HepG2 (cell line): Measurements from ENCODE around the gene CLIC1. TPM values are rescaled to one million over a fixed set of nuclear protein-coding genes. Genes with fewer than 3 reads are reported as not detected.

Source experiments
- AGO2 ChIP-seq: fragments of 200-400 bp; formaldehyde crosslinking; optimal IDR thresholded peaks from 2 replicates; pipeline ENCODE3; 2017; ENCODE audit warnings: mild to moderate bottlenecking, low read depth, low read length, moderate library complexity
- AHDC1 ChIP-seq: sonication (generic); formaldehyde crosslinking; IDR thresholded peaks from 2 replicates; pipeline ENCODE4 v1.5.1; 2020; ENCODE audit warnings: mild to moderate bottlenecking, missing genetic modification reagents, borderline replicate concordance
- CBFB ChIP-seq: sonication (generic); formaldehyde crosslinking; IDR thresholded peaks from 2 replicates; pipeline ENCODE4 v1.4.0; 2020; ENCODE audit warnings: missing genetic modification reagents
- HHEX ChIP-seq: IDR thresholded peaks from 2 replicates; pipeline ENCODE4 v1.6.1; 2016; ENCODE audit warnings: control low read depth
- HIC2 ChIP-seq: sonication (generic); formaldehyde crosslinking; IDR thresholded peaks from 2 replicates; pipeline ENCODE4 v1.9.0; 2022; ENCODE audit warnings: low read depth, missing genetic modification reagents
- KLF6 ChIP-seq: IDR thresholded peaks from 2 replicates; pipeline ENCODE4 v1.8.0; 2016; ENCODE audit warnings: missing biosample characterization, missing genetic modification reagents
- KLF9 ChIP-seq: IDR thresholded peaks from 2 replicates; pipeline ENCODE4 v1.6.1; 2016; ENCODE audit warnings: low read depth
- RBFOX2 ChIP-seq: fragments of 200-400 bp; formaldehyde crosslinking; IDR thresholded peaks from 2 replicates; pipeline ENCODE4 v1.6.1; 2017; ENCODE audit warnings: low read depth, mild to moderate bottlenecking, low read length
- TRIM24 ChIP-seq: sonication (generic); formaldehyde crosslinking; IDR thresholded peaks from 2 replicates; pipeline ENCODE4 v1.8.0; 2022; ENCODE audit warnings: mild to moderate bottlenecking, missing genetic modification reagents
- ZNF10 ChIP-seq: sonication (generic); formaldehyde crosslinking; IDR thresholded peaks from 2 replicates; pipeline ENCODE4 v1.4.0; 2020; ENCODE audit warnings: mild to moderate bottlenecking, low read depth, missing genetic modification reagents, borderline replicate concordance
- ZNF335 ChIP-seq: sonication (generic); formaldehyde crosslinking; IDR thresholded peaks from 2 replicates; pipeline ENCODE4 v1.4.0; 2020; ENCODE audit warnings: missing genetic modification reagents
- ZNF788 ChIP-seq: sonication (generic); formaldehyde crosslinking; IDR thresholded peaks from 2 replicates; pipeline ENCODE4 v1.5.0; 2020; ENCODE audit warnings: mild to moderate bottlenecking, missing genetic modification reagents, borderline replicate concordance
- polyA plus RNA-seq, 8 experiments: library from polyadenylated mRNA; depleted of rRNA in 3 of 8; stranded (reverse) in 7 of 8; unstranded in 1 of 8; fragments of >200 nt; fragmentation: Illumina TruSeq in 4 of 8; extraction: Trizol in 4 of 8; gene quantifications; 2 replicates each; pipeline versions ENCODE4 v1.2.1 to v1.2.3, GENCODE V29; 2011 to 2016; ENCODE audit warnings: low read depth in 4 of 8, missing spikeins in 1 of 8, mixed read lengths in 1 of 8; ENCODE audit not compliant: insufficient read depth in 1 of 8
- total RNA-seq, 5 experiments: library from RNA; depleted of rRNA; stranded (reverse); fragments of >200 nt; fragmentation: Illumina TruSeq; extraction: Trizol; gene quantifications; 2 replicates each; pipeline ENCODE4 v1.2.3, GENCODE V29; 2016; ENCODE audit warnings: low read depth in 1 of 5
- TF ChIP-seq, protein P1 (sequence below): sonication (generic); formaldehyde crosslinking; IDR thresholded peaks from 2 replicates; pipeline ENCODE4 v1.4.0; 2020; ENCODE audit warnings: missing genetic modification reagents, borderline replicate concordance
- TF ChIP-seq, protein P2 (sequence below): sonication (generic); formaldehyde crosslinking; IDR thresholded peaks from 2 replicates; pipeline ENCODE4 v1.4.0; 2020; ENCODE audit warnings: missing genetic modification reagents, borderline replicate concordance
- TF ChIP-seq, protein P3 (sequence below): sonication (generic); formaldehyde crosslinking; IDR thresholded peaks from 2 replicates; pipeline ENCODE4 v1.4.0; 2020; ENCODE audit warnings: mild to moderate bottlenecking, missing genetic modification reagents

Gene CLIC1
- total and polyA plus RNA-seq, 2 of the 13 experiments (the other 11 are each of a cell fraction or from before 2014, with no cell fraction given): 602 to 891 TPM

- TF ChIP-seq ZNF10 (no peak), HHEX (CRISPR knock-in tag) (no peak), HIC2 (CRISPR knock-in tag) (no peak), RBFOX2 (no peak), KLF9 (no peak), ZNF788 (no peak), CBFB (no peak), AGO2 (peak; percentile 50), TRIM24 (CRISPR knock-in tag) (no peak), KLF6 (CRISPR knock-in tag) (no peak), ZNF335 (CRISPR knock-in tag) (peak; percentile 95), AHDC1 (no peak)
- TF ChIP-seq, protein P1, sequence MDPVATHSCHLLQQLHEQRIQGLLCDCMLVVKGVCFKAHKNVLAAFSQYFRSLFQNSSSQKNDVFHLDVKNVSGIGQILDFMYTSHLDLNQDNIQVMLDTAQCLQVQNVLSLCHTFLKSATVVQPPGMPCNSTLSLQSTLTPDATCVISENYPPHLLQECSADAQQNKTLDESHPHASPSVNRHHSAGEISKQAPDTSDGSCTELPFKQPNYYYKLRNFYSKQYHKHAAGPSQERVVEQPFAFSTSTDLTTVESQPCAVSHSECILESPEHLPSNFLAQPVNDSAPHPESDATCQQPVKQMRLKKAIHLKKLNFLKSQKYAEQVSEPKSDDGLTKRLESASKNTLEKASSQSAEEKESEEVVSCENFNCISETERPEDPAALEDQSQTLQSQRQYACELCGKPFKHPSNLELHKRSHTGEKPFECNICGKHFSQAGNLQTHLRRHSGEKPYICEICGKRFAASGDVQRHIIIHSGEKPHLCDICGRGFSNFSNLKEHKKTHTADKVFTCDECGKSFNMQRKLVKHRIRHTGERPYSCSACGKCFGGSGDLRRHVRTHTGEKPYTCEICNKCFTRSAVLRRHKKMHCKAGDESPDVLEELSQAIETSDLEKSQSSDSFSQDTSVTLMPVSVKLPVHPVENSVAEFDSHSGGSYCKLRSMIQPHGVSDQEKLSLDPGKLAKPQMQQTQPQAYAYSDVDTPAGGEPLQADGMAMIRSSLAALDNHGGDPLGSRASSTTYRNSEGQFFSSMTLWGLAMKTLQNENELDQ (CRISPR knock-in tag): no peak
- TF ChIP-seq, protein P2, sequence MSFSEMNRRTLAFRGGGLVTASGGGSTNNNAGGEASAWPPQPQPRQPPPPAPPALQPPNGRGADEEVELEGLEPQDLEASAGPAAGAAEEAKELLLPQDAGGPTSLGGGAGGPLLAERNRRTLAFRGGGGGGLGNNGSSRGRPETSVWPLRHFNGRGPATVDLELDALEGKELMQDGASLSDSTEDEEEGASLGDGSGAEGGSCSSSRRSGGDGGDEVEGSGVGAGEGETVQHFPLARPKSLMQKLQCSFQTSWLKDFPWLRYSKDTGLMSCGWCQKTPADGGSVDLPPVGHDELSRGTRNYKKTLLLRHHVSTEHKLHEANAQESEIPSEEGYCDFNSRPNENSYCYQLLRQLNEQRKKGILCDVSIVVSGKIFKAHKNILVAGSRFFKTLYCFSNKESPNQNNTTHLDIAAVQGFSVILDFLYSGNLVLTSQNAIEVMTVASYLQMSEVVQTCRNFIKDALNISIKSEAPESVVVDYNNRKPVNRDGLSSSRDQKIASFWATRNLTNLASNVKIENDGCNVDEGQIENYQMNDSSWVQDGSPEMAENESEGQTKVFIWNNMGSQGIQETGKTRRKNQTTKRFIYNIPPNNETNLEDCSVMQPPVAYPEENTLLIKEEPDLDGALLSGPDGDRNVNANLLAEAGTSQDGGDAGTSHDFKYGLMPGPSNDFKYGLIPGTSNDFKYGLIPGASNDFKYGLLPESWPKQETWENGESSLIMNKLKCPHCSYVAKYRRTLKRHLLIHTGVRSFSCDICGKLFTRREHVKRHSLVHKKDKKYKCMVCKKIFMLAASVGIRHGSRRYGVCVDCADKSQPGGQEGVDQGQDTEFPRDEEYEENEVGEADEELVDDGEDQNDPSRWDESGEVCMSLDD (CRISPR knock-in tag): 0 out of 2 replicates have a peak, but pooled peaks have one; percentile 81
- TF ChIP-seq, protein P3, sequence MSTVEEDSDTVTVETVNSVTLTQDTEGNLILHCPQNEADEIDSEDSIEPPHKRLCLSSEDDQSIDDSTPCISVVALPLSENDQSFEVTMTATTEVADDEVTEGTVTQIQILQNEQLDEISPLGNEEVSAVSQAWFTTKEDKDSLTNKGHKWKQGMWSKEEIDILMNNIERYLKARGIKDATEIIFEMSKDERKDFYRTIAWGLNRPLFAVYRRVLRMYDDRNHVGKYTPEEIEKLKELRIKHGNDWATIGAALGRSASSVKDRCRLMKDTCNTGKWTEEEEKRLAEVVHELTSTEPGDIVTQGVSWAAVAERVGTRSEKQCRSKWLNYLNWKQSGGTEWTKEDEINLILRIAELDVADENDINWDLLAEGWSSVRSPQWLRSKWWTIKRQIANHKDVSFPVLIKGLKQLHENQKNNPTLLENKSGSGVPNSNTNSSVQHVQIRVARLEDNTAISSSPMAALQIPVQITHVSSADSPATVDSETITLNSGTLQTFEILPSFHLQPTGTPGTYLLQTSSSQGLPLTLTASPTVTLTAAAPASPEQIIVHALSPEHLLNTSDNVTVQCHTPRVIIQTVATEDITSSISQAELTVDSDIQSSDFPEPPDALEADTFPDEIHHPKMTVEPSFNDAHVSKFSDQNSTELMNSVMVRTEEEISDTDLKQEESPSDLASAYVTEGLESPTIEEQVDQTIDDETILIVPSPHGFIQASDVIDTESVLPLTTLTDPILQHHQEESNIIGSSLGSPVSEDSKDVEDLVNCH (CRISPR knock-in tag): no peak
Measured at GRCh38 chr6:31778193-31778592, 41.9 kb upstream of the CLIC1 start (continued).
